HG02571 (cell line): ENCODE results near the gene CENPA.
"Not testable (repeated sequence)": the region's sequence is repeated elsewhere in the genome, so short reads cannot be mapped to it uniquely, and the experiment has no call there.

Experiments used
- ATAC-seq: cut with Tn5 transposase; IDR thresholded peaks from one replicate; pipeline ENCODE4 v1.9.1; 2021; ENCODE audit warnings: mild to moderate bottlenecking, moderate library complexity; ENCODE audit not compliant: unreplicated experiment

Gene CENPA

GRCh38 chr2:26759845-26760244 lies 26.0 kb upstream of the CENPA start:
- no peak for ATAC-seq

GRCh38 chr2:26760991-26761390 lies 24.9 kb upstream of the CENPA start:
- ATAC-seq: not testable (repeated sequence)

GRCh38 chr2:26763019-26763418 lies 22.8 kb upstream of the CENPA start:
- no peak for ATAC-seq

GRCh38 chr2:26764078-26764887 lies 21.6 kb upstream of the CENPA start, which contains the start of gene SLC35F6:
Gene SLC35F6 (plus strand): TSS chr2:26764284. CDS start chr2:26764350, 66 bp downstream.
- ATAC-seq: peak; percentile 85

- ATAC-seq: no peak
Measured at GRCh38 chr2:26764906-26765305, 20.9 kb upstream of the CENPA start.

- ATAC-seq: no peak
Measured at GRCh38 chr2:26765475-26766200, 20.2 kb upstream of the CENPA start.

- no peak for ATAC-seq
Measured at GRCh38 chr2:26767129-26767528, 18.7 kb upstream of the CENPA start.

- ATAC-seq: no peak
Measured at GRCh38 chr2:26767894-26768487, 17.9 kb upstream of the CENPA start.

- no peak for ATAC-seq
Measured at GRCh38 chr2:26768759-26769088, 17.1 kb upstream of the CENPA start.

- ATAC-seq: no peak
Measured at GRCh38 chr2:26769089-26769761, 16.6 kb upstream of the CENPA start.

GRCh38 chr2:26770986-26771586 lies 14.8 kb upstream of the CENPA start:
- no peak for ATAC-seq

GRCh38 chr2:26772064-26773001 lies 13.5 kb upstream of the CENPA start:
- no peak for ATAC-seq

GRCh38 chr2:26776195-26776800 lies 9.6 kb upstream of the CENPA start:
- no peak for ATAC-seq

- ATAC-seq: no peak
Measured at GRCh38 chr2:26778098-26778497, 7.8 kb upstream of the CENPA start.

GRCh38 chr2:26778507-26778906 lies 7.3 kb upstream of the CENPA start:
- ATAC-seq: no peak

GRCh38 chr2:26780203-26780760 lies 5.6 kb upstream of the CENPA start:
- no peak for ATAC-seq

GRCh38 chr2:26782876-26783704 lies 2.8 kb upstream of the CENPA start:
- ATAC-seq: no peak

- ATAC-seq: no peak
Measured at GRCh38 chr2:26784570-26785234, 1.2 kb upstream of the CENPA start.
